HepG2 (cell line): ENCODE results near the gene PSMC4. TPM values are rescaled to one million over a fixed set of nuclear protein-coding genes. Genes with fewer than 3 reads are reported as not detected.
A peak's percentile ranks its signal among the peaks of the same experiment; 100 is the strongest.

Source experiments
- ATAC-seq: fragments of 200-7000 bp; cut with Tn5 transposase; 3 replicates; pipeline ENCODE4 v1.9.1; 2020; ENCODE audit warnings: mild to moderate bottlenecking, moderate library complexity
- BruUV-seq: library from RNA; stranded (reverse); fragments of 400-500 nt; replicated peaks from 2 replicates; lab custom pipeline; 2021; lab: Mats Ljungman, UMichigan
- CTCF ChIA-PET: fragments of 300-600 bp; formaldehyde crosslinking; extraction: SDS; loops from one replicate; lab custom pipeline; 2021; ENCODE audit warnings: low total read pairs, inconsistent platforms, low intra/inter-chr PET ratio; lab: Yijun Ruan, JAX
- POLR2A ChIA-PET: fragments of 350-600 bp; sonication (Branson Sonifier 250); formaldehyde crosslinking; loops from one replicate; lab custom pipeline; 2020; ENCODE audit warnings: antibody characterized with exemption, inconsistent platforms; lab: Yijun Ruan, JAX
- DNase-seq: peaks from one replicate; pipeline ENCODE4 v3.0.0-alpha.2; 2015; ENCODE audit warnings: low spot score
- FAIRE-seq: peaks from 3 replicates; lab custom pipeline; 2011; peaks lifted over from hg19 to GRCh38; lab: Jason Lieb, UNC
- H2AFZ ChIP-seq: one replicate; pipeline ENCODE4 v1.6.1; 2011; ENCODE audit warnings: low read length, inconsistent platforms
- H3K27ac ChIP-seq: fragments of 300-600 bp; 3 replicates; pipeline ENCODE4 v1.8.0; 2011; ENCODE audit warnings: mixed run types, mild to moderate bottlenecking, mixed read lengths, low read length, inconsistent platforms; ENCODE audit not compliant: insufficient read depth; ENCODE audit errors: extremely low read length
- H3K27me3 ChIP-seq, 2 experiments: fragments of 200-600 bp in 1 of 2; 2 replicates in 1 of 2; 3 replicates in 1 of 2; pipeline versions ENCODE4 v1.6.0 to v1.8.0; 2011; ENCODE audit warnings: low read length in 2 of 2, mild to moderate bottlenecking in 2 of 2, moderate library complexity in 2 of 2, inconsistent platforms in 1 of 2; ENCODE audit not compliant: insufficient read depth in 2 of 2, control insufficient read depth in 1 of 2
- H3K36me3 ChIP-seq, 2 experiments: fragments of 200-600 bp in 1 of 2; replicated peaks in 1 of 2; 2 replicates in 1 of 2; 3 replicates in 1 of 2; pipeline versions ENCODE4 v1.5.1 to v1.8.0; 2011; ENCODE audit warnings: low read length in 2 of 2, inconsistent platforms in 1 of 2; ENCODE audit not compliant: insufficient read depth in 2 of 2, control insufficient read depth in 1 of 2
- H3K4me1 ChIP-seq: 2 replicates; pipeline ENCODE4 v1.5.1; 2012; ENCODE audit warnings: low read length, inconsistent platforms; ENCODE audit not compliant: insufficient read depth
- H3K4me2 ChIP-seq: 2 replicates; pipeline ENCODE4 v1.6.0; 2011; ENCODE audit warnings: low read depth, low read length, inconsistent platforms
- H3K4me3 ChIP-seq, 3 experiments: fragments of 200-600 bp in 1 of 3; sonication (generic), shearing (Covaris generic) in 1 of 3; replicated peaks in 1 of 3; 2 replicates each; pipeline ENCODE4 v1.5.1; 2011 to 2016; ENCODE audit warnings: low read length in 3 of 3, inconsistent platforms in 2 of 3, low read depth in 2 of 3, mild to moderate bottlenecking in 2 of 3, control low read depth in 1 of 3, mixed read lengths in 1 of 3; ENCODE audit not compliant: insufficient read depth in 1 of 3
- H3K79me2 ChIP-seq: one replicate; pipeline ENCODE4 v1.6.1; 2011; ENCODE audit warnings: low read length, inconsistent platforms; ENCODE audit not compliant: insufficient read depth
- H3K9ac ChIP-seq: 2 replicates; pipeline ENCODE4 v1.6.0; 2011; ENCODE audit warnings: mild to moderate bottlenecking, low read depth, low read length, inconsistent platforms; ENCODE audit not compliant: insufficient read depth
- H3K9me3 ChIP-seq: 2 replicates; pipeline ENCODE4 v1.5.1; 2012; ENCODE audit warnings: mild to moderate bottlenecking, low read length
- H4K20me1 ChIP-seq: 2 replicates; pipeline ENCODE4 v1.6.0; 2011; ENCODE audit warnings: inconsistent platforms, mild to moderate bottlenecking, low read length, moderate library complexity; ENCODE audit not compliant: insufficient read depth
- HHEX ChIP-seq: IDR thresholded peaks from 2 replicates; pipeline ENCODE4 v1.6.1; 2016; ENCODE audit warnings: control low read depth
- ZKSCAN1 ChIP-seq: fragments of 150-350 bp; IDR thresholded peaks from 2 replicates; pipeline ENCODE4 v1.6.1; 2014; ENCODE audit warnings: low read length
- ZNF317 ChIP-seq: sonication (generic); formaldehyde crosslinking; IDR thresholded peaks from 2 replicates; pipeline ENCODE4 v1.5.0; 2020; ENCODE audit warnings: mild to moderate bottlenecking, missing genetic modification reagents
- ZNF564 ChIP-seq: sonication (generic); formaldehyde crosslinking; IDR thresholded peaks from 2 replicates; pipeline ENCODE4 v1.8.1; 2023; ENCODE audit warnings: mild to moderate bottlenecking, missing genetic modification reagents
- ZNF781 ChIP-seq: sonication (generic); formaldehyde crosslinking; IDR thresholded peaks from 2 replicates; pipeline ENCODE4 v1.5.1; 2020; ENCODE audit warnings: borderline replicate concordance, mild to moderate bottlenecking, missing genetic modification reagents; ENCODE audit errors: not compliant biosample characterization
- ZNF891 ChIP-seq: sonication (generic); formaldehyde crosslinking; IDR thresholded peaks from 2 replicates; pipeline ENCODE4 v1.5.0; 2020; ENCODE audit warnings: mild to moderate bottlenecking, missing genetic modification reagents
- WGBS: methylation state at CpG from one replicate; pipeline ENCODE4 v1.1.6; 2017; ENCODE audit warnings: low lambda C conversion rate; 5-methylcytosine and 5-hydroxymethylcytosine counted together
- in situ Hi-C: cut with HindIII; loops from 2 replicates; pipeline ENCODE4 v1.10.0; 2017; ENCODE audit warnings: low pct_unique_long_range_greater_than_20kb; ENCODE audit not compliant: extremely low pct_ligation_motif_present
- intact Hi-C: fragments of 100-400 bp; cut with micrococcal nuclease; formaldehyde crosslinking; loops from one replicate; pipeline ENCODE4 v1.10.0; 2022; ENCODE audit not compliant: unreplicated experiment
- polyA plus RNA-seq, 8 experiments: library from polyadenylated mRNA; depleted of rRNA in 3 of 8; stranded (reverse) in 7 of 8; unstranded in 1 of 8; fragments of >200 nt; fragmentation: Illumina TruSeq in 4 of 8; extraction: Trizol in 4 of 8; gene quantifications; 2 replicates each; pipeline versions ENCODE4 v1.2.1 to v1.2.3, GENCODE V29; 2011 to 2016; ENCODE audit warnings: low read depth in 4 of 8, missing spikeins in 1 of 8, mixed read lengths in 1 of 8; ENCODE audit not compliant: insufficient read depth in 1 of 8
- total RNA-seq, 5 experiments: library from RNA; depleted of rRNA; stranded (reverse); fragments of >200 nt; fragmentation: Illumina TruSeq; extraction: Trizol; gene quantifications; 2 replicates each; pipeline ENCODE4 v1.2.3, GENCODE V29; 2016; ENCODE audit warnings: low read depth in 1 of 5
- TF ChIP-seq, protein P1 (sequence below): sonication (generic); formaldehyde crosslinking; IDR thresholded peaks from 2 replicates; pipeline ENCODE4; 2020; ENCODE audit warnings: missing genetic modification reagents, mild to moderate bottlenecking, borderline replicate concordance

Gene PSMC4
- total and polyA plus RNA-seq, 2 of the 13 experiments (the other 11 are each of a cell fraction or from before 2014, with no cell fraction given): 49.9 to 160 TPM

DNA sequence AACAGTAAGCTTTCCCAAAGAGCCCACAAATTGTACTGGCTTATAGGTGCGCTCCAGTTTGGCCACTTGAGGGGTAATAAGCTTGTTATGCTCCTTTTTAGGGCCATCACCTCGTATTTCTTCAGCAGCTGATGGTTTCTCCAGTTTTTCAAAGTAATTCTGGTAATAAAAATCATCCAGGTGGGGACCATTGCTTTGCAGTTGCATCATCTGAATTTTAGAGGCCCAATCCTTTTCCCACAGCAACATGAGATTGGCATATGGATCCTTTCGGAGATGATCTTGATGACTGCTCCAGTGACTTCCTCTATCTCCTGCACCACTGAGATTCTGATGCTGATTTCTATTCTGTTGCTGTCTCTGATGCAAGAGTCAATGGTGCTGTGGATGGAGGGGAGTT lies 53.0 kb downstream of the PSMC4 start (continued):
- TF ChIP-seq, protein P1, sequence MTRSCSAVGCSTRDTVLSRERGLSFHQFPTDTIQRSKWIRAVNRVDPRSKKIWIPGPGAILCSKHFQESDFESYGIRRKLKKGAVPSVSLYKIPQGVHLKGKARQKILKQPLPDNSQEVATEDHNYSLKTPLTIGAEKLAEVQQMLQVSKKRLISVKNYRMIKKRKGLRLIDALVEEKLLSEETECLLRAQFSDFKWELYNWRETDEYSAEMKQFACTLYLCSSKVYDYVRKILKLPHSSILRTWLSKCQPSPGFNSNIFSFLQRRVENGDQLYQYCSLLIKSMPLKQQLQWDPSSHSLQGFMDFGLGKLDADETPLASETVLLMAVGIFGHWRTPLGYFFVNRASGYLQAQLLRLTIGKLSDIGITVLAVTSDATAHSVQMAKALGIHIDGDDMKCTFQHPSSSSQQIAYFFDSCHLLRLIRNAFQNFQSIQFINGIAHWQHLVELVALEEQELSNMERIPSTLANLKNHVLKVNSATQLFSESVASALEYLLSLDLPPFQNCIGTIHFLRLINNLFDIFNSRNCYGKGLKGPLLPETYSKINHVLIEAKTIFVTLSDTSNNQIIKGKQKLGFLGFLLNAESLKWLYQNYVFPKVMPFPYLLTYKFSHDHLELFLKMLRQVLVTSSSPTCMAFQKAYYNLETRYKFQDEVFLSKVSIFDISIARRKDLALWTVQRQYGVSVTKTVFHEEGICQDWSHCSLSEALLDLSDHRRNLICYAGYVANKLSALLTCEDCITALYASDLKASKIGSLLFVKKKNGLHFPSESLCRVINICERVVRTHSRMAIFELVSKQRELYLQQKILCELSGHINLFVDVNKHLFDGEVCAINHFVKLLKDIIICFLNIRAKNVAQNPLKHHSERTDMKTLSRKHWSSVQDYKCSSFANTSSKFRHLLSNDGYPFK: no peak
- TF ChIP-seq ZKSCAN1 (no peak), ZNF891 (CRISPR knock-in tag) (no peak), HHEX (CRISPR knock-in tag) (no peak)

DNA sequence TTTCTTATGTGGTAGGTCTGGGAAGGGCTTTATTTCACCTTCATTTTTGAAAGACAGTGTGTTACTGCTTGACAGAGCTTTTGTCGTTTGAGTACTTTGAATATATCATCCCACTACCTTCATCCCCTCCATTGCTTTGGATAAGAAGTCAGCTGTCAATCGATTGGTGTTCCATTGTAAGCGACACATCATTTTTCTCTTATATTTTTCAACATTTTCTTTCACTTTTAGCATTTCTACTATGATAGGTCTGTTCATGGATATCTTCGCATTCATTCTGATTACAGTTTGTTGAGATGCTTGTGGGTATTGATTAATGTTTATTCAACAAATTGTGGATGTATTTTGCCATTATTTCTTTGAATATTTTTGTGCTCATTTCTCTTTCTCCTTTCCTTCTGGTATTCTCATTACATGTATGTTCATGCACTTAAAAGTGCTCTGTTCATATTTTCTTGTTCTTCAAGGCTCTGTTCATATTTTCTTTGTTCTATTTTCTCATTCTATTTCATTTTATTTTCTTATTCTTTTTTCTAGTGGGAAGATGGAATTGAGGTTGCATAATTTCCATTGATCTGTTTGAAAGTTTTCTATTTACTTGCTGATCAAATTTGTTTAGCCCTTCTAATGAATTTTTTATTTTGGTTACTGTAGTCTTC lies 55.1 kb downstream of the PSMC4 start:
- CTCF ChIA-PET: no interaction called here
- POLR2A ChIA-PET: no interaction called here
- Histone ChIP-seq H3K9ac (no peak overlapping the region), H2AFZ (no peak overlapping the region), H3K27me3 (no peaks in the 10 kb centered on the region), H3K4me1 (no peaks in the 10 kb centered on the region), H3K4me2 (no peak overlapping the region), H3K27ac (no peak overlapping the region), H3K36me3 (no peaks in the 10 kb centered on the region), H3K9me3 (peaks cover 82% of the 10 kb centered on the region), H3K4me3 (no peak overlapping the region), H4K20me1 (no peaks in the 10 kb centered on the region), H3K79me2 (no peaks in the 10 kb centered on the region)
- ATAC-seq (no peak), DNase-seq (no peak), FAIRE-seq (no peak)
- BruUV-seq: TSS peak; percentile 18
- TF ChIP-seq ZNF781 (CRISPR knock-in tag) (no peak), ZNF891 (CRISPR knock-in tag) (no peak), ZNF317 (CRISPR knock-in tag) (peak; percentile 95), ZNF564 (CRISPR knock-in tag) (no peak)
- intact Hi-C loops (no loop called here), in situ Hi-C loops (no loop called here)
- WGBS: 73% methylated on average over 4 of the region's 4 CpGs
